HepG2 (cell line): ENCODE data around the gene OSBPL2. TPM values are rescaled to one million over a fixed set of nuclear protein-coding genes. Genes with fewer than 3 reads are reported as not detected.

ENCODE experiments used
- ATF7 ChIP-seq, 2 experiments: fragments of 450-650 bp in 1 of 2; sonication (generic) in 1 of 2; formaldehyde crosslinking in 1 of 2; IDR thresholded peaks; 2 replicates each; pipeline versions ENCODE4 v1.4.0 to v1.6.1; 2016 to 2020; ENCODE audit warnings: antibody characterized with exemption in 1 of 2, mild to moderate bottlenecking in 1 of 2, missing genetic modification reagents in 1 of 2
- CERS6 ChIP-seq: sonication (generic); formaldehyde crosslinking; IDR thresholded peaks from 2 replicates; pipeline ENCODE4 v1.5.0; 2020; ENCODE audit warnings: missing genetic modification reagents
- EP300 ChIP-seq, 3 experiments: sonication (generic) in 1 of 3; formaldehyde crosslinking in 1 of 3; IDR thresholded peaks; 2 replicates each; pipeline versions ENCODE4 v1.5.1 to v1.6.1; 2011 to 2020; ENCODE audit warnings: low read depth in 2 of 3, low read length in 2 of 3, borderline replicate concordance in 1 of 3, improper control_type of control experiment in 1 of 3, mild to moderate bottlenecking in 1 of 3, missing genetic modification reagents in 1 of 3, moderate library complexity in 1 of 3
- EZH2 ChIP-seq: conservative IDR thresholded peaks from 2 replicates; pipeline ENCODE4 v1.6.1; 2012; ENCODE audit warnings: mild to moderate bottlenecking, low read depth, low read length, moderate library complexity
- FIP1L1 ChIP-seq: fragments of 200-400 bp; formaldehyde crosslinking; IDR thresholded peaks from 2 replicates; pipeline ENCODE4 v1.6.1; 2018; ENCODE audit warnings: low read depth, mild to moderate bottlenecking, low read length, moderate library complexity, borderline replicate concordance; ENCODE audit not compliant: insufficient read depth
- FOXC1 ChIP-seq: sonication (generic); formaldehyde crosslinking; IDR thresholded peaks from 2 replicates; pipeline ENCODE4 v1.8.0; 2022; ENCODE audit warnings: mild to moderate bottlenecking, missing genetic modification reagents, borderline replicate concordance
- FOXK2 ChIP-seq: fragments of 450-650 bp; IDR thresholded peaks from 2 replicates; pipeline ENCODE4 v1.6.1; 2016
- GATAD2A ChIP-seq: IDR thresholded peaks from 2 replicates; pipeline ENCODE4 v1.6.1; 2016
- HHEX ChIP-seq: IDR thresholded peaks from 2 replicates; pipeline ENCODE4 v1.6.1; 2016; ENCODE audit warnings: control low read depth
- LBX2 ChIP-seq: sonication (generic); formaldehyde crosslinking; IDR thresholded peaks from 2 replicates; pipeline ENCODE4 v1.5.0; 2020; ENCODE audit warnings: missing genetic modification reagents, mild to moderate bottlenecking, borderline replicate concordance
- MBD4 ChIP-seq: IDR thresholded peaks from 2 replicates; pipeline ENCODE4 v1.6.1; 2012; ENCODE audit warnings: low read length, inconsistent platforms, borderline replicate concordance
- MED8 ChIP-seq: sonication (generic); formaldehyde crosslinking; IDR thresholded peaks from 2 replicates; pipeline ENCODE4 v1.8.1; 2023; ENCODE audit warnings: mild to moderate bottlenecking, missing genetic modification reagents; ENCODE audit not compliant: insufficient replicate concordance
- MLXIP ChIP-seq: sonication (generic); formaldehyde crosslinking; IDR thresholded peaks from 2 replicates; pipeline ENCODE4 v1.9.0; 2021; ENCODE audit warnings: missing genetic modification reagents, borderline replicate concordance
- NFE2L2 ChIP-seq: fragments of 150-350 bp; IDR thresholded peaks from 2 replicates; pipeline ENCODE4 v1.6.1; 2014; ENCODE audit warnings: low read length
- NR1H2 ChIP-seq: sonication (generic); formaldehyde crosslinking; IDR thresholded peaks from 2 replicates; pipeline ENCODE4 v1.8.1; 2022; ENCODE audit warnings: low read depth, missing genetic modification reagents, borderline replicate concordance
- PAF1 ChIP-seq: IDR thresholded peaks from 2 replicates; pipeline ENCODE4 v1.6.1; 2016; ENCODE audit warnings: missing genetic modification reagents, missing compliant biosample characterization
- SMAD9 ChIP-seq: sonication (generic); formaldehyde crosslinking; IDR thresholded peaks from 2 replicates; pipeline ENCODE4 v1.5.1; 2020; ENCODE audit warnings: mild to moderate bottlenecking, missing genetic modification reagents
- SUZ12 ChIP-seq: fragments of 150-350 bp; IDR thresholded peaks from 2 replicates; pipeline ENCODE4 v1.6.1; 2014; ENCODE audit warnings: low read depth, low read length
- ZNF180 ChIP-seq: sonication (generic); formaldehyde crosslinking; IDR thresholded peaks from 2 replicates; pipeline ENCODE4 v1.4.0; 2020; ENCODE audit warnings: low read depth, missing genetic modification reagents, borderline replicate concordance
- ZNF235 ChIP-seq: sonication (generic); formaldehyde crosslinking; IDR thresholded peaks from 2 replicates; pipeline ENCODE4 v1.8.1; 2023; ENCODE audit warnings: mild to moderate bottlenecking, missing genetic modification reagents, borderline replicate concordance
- ZNF556 ChIP-seq: sonication (generic); formaldehyde crosslinking; IDR thresholded peaks from 2 replicates; pipeline ENCODE4 v1.4.0; 2020; ENCODE audit warnings: mild to moderate bottlenecking, missing genetic modification reagents, borderline replicate concordance
- ZNF557 ChIP-seq: sonication (generic); formaldehyde crosslinking; IDR thresholded peaks from 2 replicates; pipeline ENCODE4 v1.4.0; 2020; ENCODE audit warnings: missing genetic modification reagents
- ZNF782 ChIP-seq: sonication (generic); formaldehyde crosslinking; IDR thresholded peaks from 2 replicates; pipeline ENCODE4 v1.4.0; 2020; ENCODE audit warnings: missing genetic modification reagents, mild to moderate bottlenecking, borderline replicate concordance
- polyA plus RNA-seq, 8 experiments: library from polyadenylated mRNA; depleted of rRNA in 3 of 8; stranded (reverse) in 7 of 8; unstranded in 1 of 8; fragments of >200 nt; fragmentation: Illumina TruSeq in 4 of 8; extraction: Trizol in 4 of 8; gene quantifications; 2 replicates each; pipeline versions ENCODE4 v1.2.1 to v1.2.3, GENCODE V29; 2011 to 2016; ENCODE audit warnings: low read depth in 4 of 8, missing spikeins in 1 of 8, mixed read lengths in 1 of 8; ENCODE audit not compliant: insufficient read depth in 1 of 8
- total RNA-seq, 5 experiments: library from RNA; depleted of rRNA; stranded (reverse); fragments of >200 nt; fragmentation: Illumina TruSeq; extraction: Trizol; gene quantifications; 2 replicates each; pipeline ENCODE4 v1.2.3, GENCODE V29; 2016; ENCODE audit warnings: low read depth in 1 of 5
- TF ChIP-seq, protein P1 (sequence below): sonication (generic); formaldehyde crosslinking; conservative IDR thresholded peaks from 2 replicates; pipeline ENCODE4 v1.5.0; 2020; ENCODE audit warnings: missing genetic modification reagents

OSBPL2 gene
- total and polyA plus RNA-seq, 2 of the 13 experiments (the other 11 are each of a cell fraction or from before 2014, with no cell fraction given), result 18.5 to 37.4 TPM

GRCh38 chr20:62237801-62238568, at the start of gene OSBPL2 (continued):
- no peak for TF ChIP-seq LBX2
- TF ChIP-seq GATAD2A (CRISPR knock-in tag), result peak; percentile 20; the same call in 1 of the 2 replicates
- no peak for TF ChIP-seq CERS6
- no peak for TF ChIP-seq FIP1L1
- peak; percentile 78; the same call in 1 of the 2 replicates for TF ChIP-seq FOXK2
- TF ChIP-seq PAF1 (CRISPR knock-in tag), result no peak
- no peak for TF ChIP-seq EZH2
- no peak for TF ChIP-seq MLXIP (CRISPR knock-in tag)
- TF ChIP-seq SUZ12, result no peak
- TF ChIP-seq FOXC1 (CRISPR knock-in tag), result peak; percentile 86
- TF ChIP-seq MBD4, result no peak
- TF ChIP-seq, protein P1, sequence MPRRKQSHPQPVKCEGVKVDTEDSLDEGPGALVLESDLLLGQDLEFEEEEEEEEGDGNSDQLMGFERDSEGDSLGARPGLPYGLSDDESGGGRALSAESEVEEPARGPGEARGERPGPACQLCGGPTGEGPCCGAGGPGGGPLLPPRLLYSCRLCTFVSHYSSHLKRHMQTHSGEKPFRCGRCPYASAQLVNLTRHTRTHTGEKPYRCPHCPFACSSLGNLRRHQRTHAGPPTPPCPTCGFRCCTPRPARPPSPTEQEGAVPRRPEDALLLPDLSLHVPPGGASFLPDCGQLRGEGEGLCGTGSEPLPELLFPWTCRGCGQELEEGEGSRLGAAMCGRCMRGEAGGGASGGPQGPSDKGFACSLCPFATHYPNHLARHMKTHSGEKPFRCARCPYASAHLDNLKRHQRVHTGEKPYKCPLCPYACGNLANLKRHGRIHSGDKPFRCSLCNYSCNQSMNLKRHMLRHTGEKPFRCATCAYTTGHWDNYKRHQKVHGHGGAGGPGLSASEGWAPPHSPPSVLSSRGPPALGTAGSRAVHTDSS (CRISPR knock-in tag), result no peak; the same call in 1 of the 2 replicates
- no peak for TF ChIP-seq ZNF782 (CRISPR knock-in tag)
- no peak for TF ChIP-seq NFE2L2
- no peak for TF ChIP-seq ATF7 (IDR thresholded peaks at IDR 0.05)
- TF ChIP-seq ATF7 (CRISPR knock-in tag; IDR thresholded peaks at IDR 0.05), result no peak
- no peak for TF ChIP-seq NR1H2 (CRISPR knock-in tag)
- no peak for TF ChIP-seq SMAD9 (CRISPR knock-in tag)
- 0 out of 2 replicates have a peak, but pooled peaks have one; percentile 38 for TF ChIP-seq ZNF180 (CRISPR knock-in tag)
- TF ChIP-seq HHEX (CRISPR knock-in tag), result no peak
- TF ChIP-seq ZNF556, result peak; percentile 73; the same call in 1 of the 2 replicates
- no peak for TF ChIP-seq MED8 (CRISPR knock-in tag)
- peak in 1 of 2 experiments; percentile 59; a peak in 1 of 4 replicates for TF ChIP-seq EP300 (IDR thresholded peaks at IDR 0.05; ENCODE audit: low read depth in 2 of 2, low read length in 2 of 2)
- TF ChIP-seq EP300 (CRISPR knock-in tag; IDR thresholded peaks at IDR 0.05; ENCODE audit: borderline replicate concordance), result no peak; the same call in 1 of the 2 replicates
- 0 out of 2 replicates have a peak, but pooled peaks have one; percentile 30 for TF ChIP-seq ZNF557
- no peak for TF ChIP-seq ZNF235 (CRISPR knock-in tag)
